ENCODE data around the gene DPY19L1. TPM values are rescaled to one million over a fixed set of nuclear protein-coding genes. Genes with fewer than 3 reads are reported as not detected.
"Not testable (repeated sequence)": the region's sequence is repeated elsewhere in the genome, so short reads cannot be mapped to it uniquely, and the experiment has no call there.

Gene DPY19L1
- total and polyA plus RNA-seq, 8 donors, result 42.8 to 72.9 (median 51.5) TPM

GRCh38 chr7:34995757-34996156 lies 41.5 kb downstream of the DPY19L1 start:
- Histone ChIP-seq H3K9me3 (no peaks in the 10 kb centered on the region), H3K4me3 (no peak overlapping the region), H3K27ac (no peak overlapping the region), H3K4me1 (peaks cover 0 to 7% of the 10 kb centered on the region in 2 donors), H3K36me3 (no peaks in the 10 kb centered on the region), H3K27me3 (no peaks in the 10 kb centered on the region)
- ATAC-seq (no peak), DNase-seq (no peak)
- TF ChIP-seq CTCF (IDR thresholded peaks at IDR 0.05), result no peak
- intact Hi-C loops (cut with DNase I), result no loop called here

DNA sequence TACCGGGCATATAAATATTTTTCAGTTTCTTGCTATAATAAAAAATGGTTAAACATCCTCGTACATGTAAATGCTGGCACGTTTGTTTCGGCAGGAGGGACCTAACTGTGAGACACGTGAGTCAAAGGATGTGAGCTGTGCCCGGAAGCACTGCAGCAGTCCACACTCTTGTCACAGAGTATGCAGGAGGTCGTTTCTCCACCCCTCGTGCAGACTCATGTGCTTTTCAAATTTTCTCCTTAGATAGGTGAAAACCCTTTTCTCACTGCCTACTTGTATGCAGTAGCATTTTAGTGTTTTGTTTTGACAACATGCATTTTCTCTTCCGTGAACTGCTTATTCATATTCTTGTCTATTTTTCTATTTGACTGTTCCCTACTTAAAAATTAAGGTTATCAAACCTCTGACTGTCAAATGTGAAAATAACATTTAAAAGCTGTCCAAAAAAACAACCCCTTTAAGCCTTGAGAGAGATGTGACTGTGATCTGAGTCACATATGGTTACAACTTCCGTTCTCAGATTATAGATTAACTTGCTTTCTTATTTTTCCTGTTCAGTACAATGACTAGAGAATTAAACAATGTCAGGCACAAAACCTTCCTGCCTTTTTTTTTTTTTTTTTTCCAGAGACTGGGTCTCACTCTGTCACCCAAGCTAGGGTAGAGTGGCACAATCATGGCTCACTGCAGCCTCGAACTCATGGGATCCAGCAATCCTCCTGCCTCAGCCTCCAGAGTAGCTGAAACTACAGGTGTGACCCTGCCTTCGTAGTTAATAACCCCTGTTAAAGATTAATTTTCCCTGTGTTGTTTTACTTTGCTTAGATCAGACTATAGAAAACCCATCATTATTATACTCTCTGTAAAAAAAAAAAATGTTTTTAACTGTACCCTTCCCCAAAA lies 45.1 kb downstream of the DPY19L1 start:
- intact Hi-C loops (cut with DNase I), result no loop called here
- peak overlapping the region in 1 of 2 donors; percentile 53 for H3K27ac ChIP-seq
- no peak overlapping the region for H3K4me3 ChIP-seq
- DNase-seq (no peak), ATAC-seq (no peak)
- H3K4me1 ChIP-seq, result peaks cover 0 to 7% of the 10 kb centered on the region in 2 donors
- H3K9me3 ChIP-seq, result no peaks in the 10 kb centered on the region
- H3K36me3 ChIP-seq, result no peaks in the 10 kb centered on the region
- no peak for TF ChIP-seq CTCF (IDR thresholded peaks at IDR 0.05)
- H3K27me3 ChIP-seq, result no peaks in the 10 kb centered on the region

- ATAC-seq; H3K4me1 ChIP-seq; DNase-seq; H3K4me3 ChIP-seq; H3K27ac ChIP-seq; intact Hi-C loops (cut with DNase I); H3K27me3 ChIP-seq; H3K9me3 ChIP-seq; H3K36me3 ChIP-seq: not testable (repeated sequence)
These were observed 48.7 kb downstream of the DPY19L1 start for GRCh38 chr7:34988442-34989125.

GRCh38 chr7:34985155-34985554 lies 52.1 kb downstream of the DPY19L1 start:
- H3K27ac ChIP-seq; H3K27me3 ChIP-seq; H3K36me3 ChIP-seq; ATAC-seq; DNase-seq; intact Hi-C loops (cut with DNase I); H3K4me3 ChIP-seq; H3K4me1 ChIP-seq; H3K9me3 ChIP-seq: not testable (repeated sequence)

GRCh38 chr7:34984140-34984539 lies 53.1 kb downstream of the DPY19L1 start:
- H3K4me1 ChIP-seq; H3K36me3 ChIP-seq; H3K27me3 ChIP-seq; H3K27ac ChIP-seq; H3K9me3 ChIP-seq; H3K4me3 ChIP-seq; DNase-seq; ATAC-seq; intact Hi-C loops (cut with DNase I): not testable (repeated sequence)

DNA sequence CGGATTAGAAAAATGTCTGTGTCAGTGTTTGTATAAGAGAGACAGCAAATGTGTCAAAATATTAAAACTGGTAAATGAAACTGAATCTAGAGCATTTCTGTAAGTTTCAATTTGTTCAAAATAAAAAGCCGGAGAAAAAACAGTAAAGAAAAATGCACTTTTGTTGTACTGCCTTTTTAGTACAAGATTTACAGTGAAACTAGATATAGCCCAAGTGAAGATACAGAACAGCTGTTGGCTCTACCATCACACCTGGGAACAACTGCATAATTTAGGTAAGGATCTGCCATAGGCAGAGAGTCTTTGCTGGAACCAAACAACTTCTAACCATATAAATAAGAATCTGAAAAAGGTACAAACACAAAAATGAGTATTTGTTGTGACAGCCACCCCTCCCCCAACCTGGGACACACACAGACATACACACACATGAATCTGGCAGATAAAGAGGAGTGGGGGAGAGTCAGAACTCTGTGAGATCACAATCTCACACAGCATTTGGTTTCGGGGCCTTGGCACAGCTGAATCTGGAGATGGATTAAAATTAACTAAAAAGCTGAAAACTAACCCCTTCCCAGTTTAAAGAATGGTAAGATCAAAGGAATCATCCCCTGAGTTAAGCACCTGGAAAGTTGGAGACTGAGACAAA lies 54.8 kb downstream of the DPY19L1 start:
- no peaks in the 10 kb centered on the region for H3K4me1 ChIP-seq
- no peak for TF ChIP-seq CTCF (IDR thresholded peaks at IDR 0.05)
- no peak for DNase-seq
- H3K27ac ChIP-seq, result no peak overlapping the region
- intact Hi-C loops (cut with DNase I), result no loop called here
- H3K36me3 ChIP-seq, result no peaks in the 10 kb centered on the region
- no peak overlapping the region for H3K4me3 ChIP-seq
- H3K27me3 ChIP-seq, result no peaks in the 10 kb centered on the region
- no peaks in the 10 kb centered on the region for H3K9me3 ChIP-seq
- ATAC-seq, result no peak

- H3K4me3 ChIP-seq; DNase-seq; ATAC-seq; H3K4me1 ChIP-seq; intact Hi-C loops (cut with DNase I); H3K27ac ChIP-seq; H3K36me3 ChIP-seq; H3K27me3 ChIP-seq; H3K9me3 ChIP-seq: not testable (repeated sequence)
These were observed 58.2 kb downstream of the DPY19L1 start for GRCh38 chr7:34979124-34979523.

Data from left lung (tissue), 10 donors.